NCI-H526 treated with DMSO at 0.1 percent for 48 hours (cell line): Measurements from ENCODE around the gene CATSPER3.

Experiments
- DNase-seq: peaks from one replicate; lab custom pipeline; 2025; lab: John Stamatoyannopoulos, UW

Gene CATSPER3

GRCh38 chr5:135010502-135011354 is 43.0 kb downstream of the CATSPER3 start:
- DNase-seq = no peak

DNA sequence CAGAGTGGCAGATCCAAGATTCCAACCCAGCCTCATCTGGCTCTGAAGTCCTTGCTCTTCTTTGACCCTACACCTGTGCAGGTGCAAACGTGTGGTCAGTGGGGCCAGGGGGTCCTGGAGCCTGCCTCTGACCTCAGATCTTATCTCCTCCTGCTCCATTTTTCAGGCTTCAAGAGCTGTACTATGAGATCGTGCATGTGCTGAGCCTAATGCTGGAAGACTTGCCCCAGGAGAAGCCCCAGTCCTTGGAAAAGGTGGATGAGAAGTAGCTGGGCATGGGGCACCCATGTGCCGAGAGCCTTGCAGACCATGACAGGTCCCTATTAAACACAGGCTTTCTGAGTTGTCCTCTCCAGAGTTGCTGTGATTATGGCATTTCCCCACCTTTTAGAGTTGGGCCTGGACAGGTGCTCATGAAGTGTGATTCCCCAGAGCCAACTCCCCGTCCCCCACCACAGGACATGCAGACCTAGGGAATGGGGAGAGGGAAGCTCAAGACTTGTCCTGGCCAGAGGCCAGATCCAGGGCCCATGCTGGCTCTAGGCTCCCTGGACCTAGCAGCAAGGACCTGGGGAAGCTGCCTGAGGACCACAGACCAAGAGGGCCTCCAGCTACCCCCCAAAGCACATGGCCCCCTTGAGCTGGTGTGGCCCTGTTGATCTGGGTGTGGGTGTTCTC is 43.8 kb downstream of the CATSPER3 start:
- DNase-seq = no peak

DNA sequence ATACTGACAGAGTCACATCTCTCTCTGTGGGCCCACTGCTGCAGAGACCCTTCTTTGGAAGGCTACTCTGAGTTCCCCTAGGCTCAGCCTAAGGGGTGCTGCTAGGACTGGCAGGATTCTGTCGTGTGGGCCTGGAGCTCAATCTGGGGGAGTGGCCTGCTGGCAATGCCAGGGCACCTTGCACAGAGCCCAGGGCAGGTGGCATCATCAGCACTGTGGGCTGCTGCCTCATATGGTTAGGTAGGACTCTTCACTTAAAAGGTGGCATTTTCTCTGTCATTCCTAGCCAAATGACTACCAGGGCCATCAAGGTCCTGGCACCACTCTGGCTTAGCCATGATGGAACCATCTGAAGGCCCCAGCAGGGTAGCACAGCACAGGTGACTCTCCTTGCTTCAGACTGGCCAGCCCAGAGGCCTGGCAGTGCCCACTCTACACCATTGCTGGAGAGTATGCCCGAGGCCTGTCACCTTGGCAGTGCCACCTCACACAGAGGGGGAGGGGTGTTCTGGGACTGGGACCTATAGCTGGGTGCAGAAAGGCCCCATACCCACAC is 44.4 kb downstream of the CATSPER3 start:
- DNase-seq = no peak

DNA sequence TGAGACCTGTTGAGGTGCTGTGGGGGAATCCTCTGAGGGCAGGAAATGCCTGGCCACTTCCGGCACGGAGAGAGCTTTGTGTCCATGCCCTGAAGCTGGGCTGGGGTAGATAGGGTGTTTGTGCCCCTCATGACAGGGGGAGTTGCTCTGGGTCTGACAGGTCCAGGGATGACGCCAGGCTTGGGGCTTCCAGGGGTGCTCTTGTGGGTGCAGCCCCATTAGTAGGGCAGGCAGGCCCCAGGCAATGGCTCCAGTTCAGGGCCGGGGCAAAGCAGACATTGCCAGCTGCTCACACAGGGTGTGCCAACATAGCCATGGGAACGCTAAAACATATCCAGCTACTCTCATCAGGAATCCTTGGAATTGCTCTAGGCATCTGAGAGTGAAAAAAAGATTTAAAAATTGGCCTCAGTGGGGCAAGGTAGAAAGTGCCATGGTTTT is 45.3 kb downstream of the CATSPER3 start:
- DNase-seq = no peak

DNA sequence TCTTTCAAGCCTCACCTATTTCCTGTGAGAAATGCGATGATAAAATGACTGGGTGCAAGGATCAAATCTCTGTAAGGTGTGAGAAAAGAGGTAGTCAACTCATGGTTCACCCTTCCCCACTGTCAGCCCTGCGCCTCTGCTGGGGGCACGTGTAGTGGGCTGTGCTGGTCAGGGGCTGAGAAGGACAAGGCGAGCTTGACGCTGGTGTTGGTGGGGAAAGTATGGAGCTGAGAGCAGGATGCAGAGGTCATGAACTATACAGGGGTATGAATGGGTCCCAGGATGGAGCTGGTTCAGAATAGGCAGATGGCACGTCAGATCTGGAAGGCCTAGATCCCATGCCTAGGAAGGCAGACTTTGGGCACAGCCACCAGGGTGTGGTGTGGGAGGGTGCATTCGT is 45.7 kb downstream of the CATSPER3 start:
- DNase-seq = no peak

GRCh38 chr5:135013947-135014570 is 46.4 kb downstream of the CATSPER3 start:
- DNase-seq = no peak

- no peak for DNase-seq
These were observed 48.2 kb downstream of the CATSPER3 start for GRCh38 chr5:135015942-135016341.

GRCh38 chr5:135016861-135017290 is 49.2 kb downstream of the CATSPER3 start:
- no peak for DNase-seq

GRCh38 chr5:135018457-135018856 is 50.8 kb downstream of the CATSPER3 start:
- no peak for DNase-seq

DNA sequence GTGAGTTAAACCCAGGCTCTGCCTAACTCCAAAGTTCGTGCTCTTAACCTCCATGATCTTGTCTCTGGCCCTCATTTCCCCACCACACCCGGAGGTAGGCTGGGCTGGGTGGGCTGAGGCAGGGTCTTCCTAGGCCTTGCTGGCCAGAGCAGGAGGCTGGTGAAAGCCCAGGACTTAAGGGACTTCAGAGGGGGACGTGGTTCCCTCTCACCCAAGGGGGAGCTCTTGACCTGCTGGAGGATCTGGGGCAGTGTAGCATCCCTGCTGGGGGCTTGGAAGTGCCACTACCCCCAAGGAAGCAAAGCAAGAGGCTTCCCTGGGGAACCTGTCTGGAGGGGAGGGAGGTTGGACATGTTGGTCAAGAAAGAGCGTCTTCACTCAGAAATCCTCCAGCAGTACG is 51.6 kb downstream of the CATSPER3 start:
- no peak for DNase-seq

- no peak for DNase-seq
These were observed 52.6 kb downstream of the CATSPER3 start for GRCh38 chr5:135020111-135020895.

DNA sequence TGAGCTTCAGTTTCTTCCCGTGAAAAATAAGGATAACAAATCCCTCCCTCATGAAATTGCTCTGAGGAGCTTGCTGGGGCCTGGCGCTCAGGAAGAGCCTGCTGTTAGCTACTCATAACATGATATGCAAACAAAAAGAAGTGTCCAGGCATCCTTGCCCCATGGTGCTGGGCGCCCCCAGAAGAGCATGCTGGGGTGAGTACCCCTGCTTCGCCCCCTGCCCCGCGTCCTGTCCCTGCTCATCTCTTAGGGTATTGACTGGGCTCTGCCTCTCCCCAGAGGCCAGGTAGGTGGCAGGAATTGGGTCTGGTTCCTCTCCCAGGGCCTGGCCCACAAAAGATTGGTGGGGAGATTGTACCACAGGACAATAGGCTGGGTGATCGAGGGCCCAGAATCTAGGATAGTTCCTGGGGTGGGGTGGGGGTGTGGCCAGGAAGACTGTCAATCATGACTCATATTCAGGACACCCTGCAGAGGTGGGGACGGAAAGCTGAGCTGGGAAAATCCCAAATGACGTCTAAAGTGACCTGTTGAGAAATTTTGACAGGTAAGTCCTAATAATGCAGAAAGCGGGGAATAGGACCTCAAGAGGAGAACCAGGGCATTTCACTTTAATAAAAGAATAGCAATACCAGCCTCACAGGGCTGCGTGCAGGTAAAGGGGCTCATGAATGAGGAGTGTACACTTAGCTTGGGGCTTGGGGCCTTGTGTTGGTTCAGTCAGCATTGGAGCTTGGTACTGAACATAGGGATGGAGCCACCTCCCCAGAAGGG is 57.4 kb downstream of the CATSPER3 start:
- DNase-seq = no peak

DNA sequence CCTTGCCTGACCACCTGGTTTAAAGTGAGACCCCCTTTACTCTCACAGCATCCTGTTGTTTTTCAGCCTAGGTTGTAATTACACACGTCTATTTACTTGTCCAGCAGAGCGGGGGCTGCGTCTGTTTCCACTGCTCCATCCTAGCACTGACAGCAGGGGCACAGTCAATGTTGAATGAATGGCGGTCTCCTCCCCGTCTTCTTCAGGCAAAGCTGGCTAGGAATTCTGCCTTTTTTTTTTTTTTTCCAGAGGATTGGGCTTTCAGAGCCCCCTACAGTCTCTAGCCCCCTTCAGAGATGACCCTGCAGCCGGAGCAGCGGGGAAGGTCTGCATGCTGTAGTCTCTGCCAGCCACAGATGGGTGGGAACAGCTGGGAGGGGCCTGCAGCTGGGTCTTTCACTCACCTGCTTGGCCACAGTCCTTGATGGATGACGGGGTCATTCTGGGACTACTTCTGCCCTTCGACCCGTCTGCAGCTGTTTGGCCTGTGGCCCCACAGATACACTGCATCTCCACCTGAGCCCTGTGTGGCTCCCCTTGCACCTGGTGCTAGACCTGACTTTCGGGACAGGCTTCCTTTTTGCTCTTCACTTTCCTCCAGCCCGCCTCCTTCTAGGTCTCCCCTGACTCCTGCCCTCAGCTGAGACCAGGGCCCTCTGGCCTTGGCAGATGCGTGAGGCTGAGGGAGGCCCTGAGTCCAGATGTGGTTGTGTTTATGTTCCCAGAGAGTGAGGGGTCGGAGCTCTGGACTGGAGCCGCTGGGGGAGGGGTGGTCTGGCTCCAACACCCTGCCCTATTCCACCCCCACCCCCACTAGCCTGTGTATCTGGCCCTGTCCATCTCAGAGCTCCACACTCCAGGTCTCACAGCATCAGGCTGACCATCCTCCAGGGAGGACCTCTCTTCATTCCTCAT is 58.3 kb downstream of the CATSPER3 start:
- DNase-seq = no peak

DNA sequence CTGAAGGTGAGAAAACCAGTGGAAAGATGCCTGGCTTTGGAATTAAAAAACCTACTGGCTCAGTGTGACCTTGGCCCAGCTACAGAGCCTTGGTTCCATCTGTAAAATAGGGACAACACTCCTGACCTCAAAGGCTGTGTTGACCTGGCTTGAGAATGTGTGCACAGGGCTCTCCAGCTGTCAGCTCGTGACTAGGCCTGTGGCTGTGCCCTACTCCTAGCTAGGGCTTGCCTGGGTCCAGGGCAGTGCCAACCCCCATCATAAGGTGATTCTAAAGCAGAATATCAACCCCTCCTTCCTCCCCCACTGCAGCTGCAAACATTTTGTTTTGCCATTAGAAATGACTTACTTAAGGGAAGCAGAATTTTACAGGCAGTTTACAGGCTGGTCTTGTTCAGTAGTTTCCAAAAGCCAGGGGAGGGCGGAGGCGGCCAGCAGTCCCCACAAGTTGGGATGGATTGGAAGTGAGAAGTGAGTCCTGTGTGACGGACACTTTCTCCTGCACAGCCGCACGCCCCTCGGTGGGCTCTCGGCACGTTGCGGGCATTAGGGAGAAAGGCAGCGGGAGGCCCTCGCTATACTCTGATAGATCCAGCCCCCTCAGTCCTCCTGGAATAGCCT is 59.0 kb downstream of the CATSPER3 start:
- no peak for DNase-seq

DNA sequence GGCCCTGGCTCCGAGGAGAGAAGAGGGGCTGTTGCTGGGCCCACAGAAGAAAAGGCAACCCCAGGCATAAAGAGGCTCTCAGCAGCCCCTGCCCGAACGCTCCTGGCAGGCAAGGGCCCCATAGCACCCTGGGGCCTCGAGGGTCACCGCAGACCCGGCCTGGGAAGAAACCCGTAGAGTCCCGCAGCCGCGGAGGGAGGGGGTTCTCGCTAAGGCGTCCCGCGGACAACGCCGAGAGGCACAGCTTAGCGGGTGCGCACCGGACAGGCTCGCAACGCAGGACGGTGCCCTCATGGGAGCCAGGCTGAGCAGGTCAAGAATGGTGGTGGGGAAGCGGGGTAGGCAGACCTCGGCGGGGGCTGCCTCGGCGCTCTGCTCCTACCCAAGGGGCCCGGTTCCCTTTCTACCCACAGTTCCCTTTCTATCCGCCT is 59.6 kb downstream of the CATSPER3 start:
- DNase-seq = no peak

- DNase-seq = no peak
These were observed 60.2 kb downstream of the CATSPER3 start for GRCh38 chr5:135027697-135028615.

DNA sequence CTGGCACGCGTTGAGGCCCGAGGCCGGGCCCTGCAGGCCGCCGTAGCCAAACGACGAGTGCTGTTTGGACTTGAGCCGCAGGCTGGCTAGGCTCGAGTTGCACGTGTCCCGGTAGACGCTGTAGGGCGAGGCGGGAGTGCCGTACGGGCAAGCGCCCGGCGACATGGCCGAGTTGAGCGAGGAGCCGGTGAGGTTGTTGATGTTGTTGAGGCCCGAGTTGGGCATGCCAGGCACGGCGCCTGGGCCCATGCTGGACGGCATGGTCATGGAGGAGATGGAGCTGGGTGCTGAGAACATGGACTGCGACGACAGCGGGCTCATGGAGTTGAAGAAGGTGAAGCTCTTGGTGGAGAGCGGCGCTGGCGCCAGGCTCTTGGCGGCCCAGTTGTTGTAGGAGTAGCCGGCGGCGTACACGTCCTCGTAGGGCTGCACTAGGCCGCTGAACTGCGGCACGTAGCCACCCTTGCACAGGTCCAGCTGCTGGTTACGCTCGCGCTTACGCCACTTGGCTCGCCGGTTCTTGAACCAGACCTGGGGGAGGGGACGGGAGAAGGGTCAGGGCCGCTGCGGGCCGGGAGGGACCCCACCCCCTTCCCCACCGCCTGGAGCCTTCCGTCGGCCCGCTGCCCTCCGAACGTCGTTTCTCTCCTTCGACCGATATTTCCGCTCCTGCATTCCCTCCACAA is 61.2 kb downstream of the CATSPER3 start:
- no peak for DNase-seq
